ENCODE results near the gene GPX4. TPM values are rescaled to one million over a fixed set of nuclear protein-coding genes. Genes with fewer than 3 reads are reported as not detected.

Gene GPX4
- total and polyA plus RNA-seq, 2 of the 13 experiments (the other 11 are each of a cell fraction or from before 2014, with no cell fraction given): 535 to 613 TPM

DNA sequence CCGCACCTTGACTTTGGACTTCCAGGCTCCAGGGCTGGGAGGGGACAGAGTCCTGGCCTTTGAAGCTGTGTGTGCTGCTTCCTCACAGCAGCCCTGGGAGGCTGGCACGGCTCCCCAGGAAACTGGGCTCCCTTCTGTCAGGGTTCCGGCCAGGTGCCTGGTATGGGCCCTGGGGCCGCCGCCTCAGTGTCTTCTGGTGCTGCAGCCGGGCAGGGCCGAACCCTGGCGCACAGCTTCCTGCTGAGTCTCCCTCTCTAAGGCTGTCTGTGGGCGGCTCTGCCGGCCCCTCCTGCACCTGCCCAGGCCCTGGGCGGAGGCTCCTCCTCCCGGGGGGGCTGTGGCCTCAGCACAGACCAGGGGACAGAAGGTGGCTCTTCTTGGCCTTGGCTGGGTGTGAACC lies 32.4 kb downstream of the GPX4 start (continued):
- TF ChIP-seq, protein P1, sequence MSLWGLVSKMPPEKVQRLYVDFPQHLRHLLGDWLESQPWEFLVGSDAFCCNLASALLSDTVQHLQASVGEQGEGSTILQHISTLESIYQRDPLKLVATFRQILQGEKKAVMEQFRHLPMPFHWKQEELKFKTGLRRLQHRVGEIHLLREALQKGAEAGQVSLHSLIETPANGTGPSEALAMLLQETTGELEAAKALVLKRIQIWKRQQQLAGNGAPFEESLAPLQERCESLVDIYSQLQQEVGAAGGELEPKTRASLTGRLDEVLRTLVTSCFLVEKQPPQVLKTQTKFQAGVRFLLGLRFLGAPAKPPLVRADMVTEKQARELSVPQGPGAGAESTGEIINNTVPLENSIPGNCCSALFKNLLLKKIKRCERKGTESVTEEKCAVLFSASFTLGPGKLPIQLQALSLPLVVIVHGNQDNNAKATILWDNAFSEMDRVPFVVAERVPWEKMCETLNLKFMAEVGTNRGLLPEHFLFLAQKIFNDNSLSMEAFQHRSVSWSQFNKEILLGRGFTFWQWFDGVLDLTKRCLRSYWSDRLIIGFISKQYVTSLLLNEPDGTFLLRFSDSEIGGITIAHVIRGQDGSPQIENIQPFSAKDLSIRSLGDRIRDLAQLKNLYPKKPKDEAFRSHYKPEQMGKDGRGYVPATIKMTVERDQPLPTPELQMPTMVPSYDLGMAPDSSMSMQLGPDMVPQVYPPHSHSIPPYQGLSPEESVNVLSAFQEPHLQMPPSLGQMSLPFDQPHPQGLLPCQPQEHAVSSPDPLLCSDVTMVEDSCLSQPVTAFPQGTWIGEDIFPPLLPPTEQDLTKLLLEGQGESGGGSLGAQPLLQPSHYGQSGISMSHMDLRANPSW (CRISPR knock-in tag; IDR thresholded peaks at IDR 0.05; ENCODE audit: borderline replicate concordance): no peak
- TF ChIP-seq, protein P2, sequence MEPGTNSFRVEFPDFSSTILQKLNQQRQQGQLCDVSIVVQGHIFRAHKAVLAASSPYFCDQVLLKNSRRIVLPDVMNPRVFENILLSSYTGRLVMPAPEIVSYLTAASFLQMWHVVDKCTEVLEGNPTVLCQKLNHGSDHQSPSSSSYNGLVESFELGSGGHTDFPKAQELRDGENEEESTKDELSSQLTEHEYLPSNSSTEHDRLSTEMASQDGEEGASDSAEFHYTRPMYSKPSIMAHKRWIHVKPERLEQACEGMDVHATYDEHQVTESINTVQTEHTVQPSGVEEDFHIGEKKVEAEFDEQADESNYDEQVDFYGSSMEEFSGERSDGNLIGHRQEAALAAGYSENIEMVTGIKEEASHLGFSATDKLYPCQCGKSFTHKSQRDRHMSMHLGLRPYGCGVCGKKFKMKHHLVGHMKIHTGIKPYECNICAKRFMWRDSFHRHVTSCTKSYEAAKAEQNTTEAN (CRISPR knock-in tag; conservative IDR thresholded peaks at IDR 0.05): no peak
- TF ChIP-seq ZFP36 (IDR thresholded peaks at IDR 0.05; ENCODE audit: borderline replicate concordance, low read depth, low read length, partially characterized antibody) (no peak), ZNF34 (CRISPR knock-in tag; IDR thresholded peaks at IDR 0.05; ENCODE audit: borderline replicate concordance) (no peak), NBN (conservative IDR thresholded peaks at IDR 0.05) (no peak), GTF3A (CRISPR knock-in tag; conservative IDR thresholded peaks at IDR 0.05) (no peak), YEATS2 (CRISPR knock-in tag; IDR thresholded peaks at IDR 0.05; ENCODE audit: borderline replicate concordance) (no peak), EEA1 (CRISPR knock-in tag; IDR thresholded peaks at IDR 0.05; ENCODE audit: borderline replicate concordance) (no peak), REXO4 (CRISPR knock-in tag; IDR thresholded peaks at IDR 0.05; ENCODE audit: borderline replicate concordance) (no peak), MATR3 (CRISPR knock-in tag; IDR thresholded peaks at IDR 0.05) (no peak), SMYD3 (CRISPR knock-in tag; IDR thresholded peaks at IDR 0.05) (no peak)
